Caki2 (cell line): ENCODE results near the gene HTR3C. TPM values are rescaled to one million over a fixed set of nuclear protein-coding genes. Genes with fewer than 3 reads are reported as not detected.
A peak's percentile ranks its signal among the peaks of the same experiment; 100 is the strongest.

Source experiments
- DNase-seq: peaks from one replicate; pipeline ENCODE4 v3.0.0-alpha.2; 2015; ENCODE audit warnings: low read depth
- in situ Hi-C: cut with HindIII; loops from 2 replicates; pipeline ENCODE4 v1.10.0; 2016; ENCODE audit warnings: low sequenced_read_pairs, low pct_unique_long_range_greater_than_20kb, mixed read lengths
- total RNA-seq: library from RNA; depleted of rRNA; stranded (reverse); fragments of >200 nt; shearing (Covaris generic); gene quantifications from 2 replicates; pipeline ENCODE4 v1.2.3, GENCODE V29; 2014; ENCODE audit warnings: low replicate concordance; rRNA removed

HTR3C gene
- total RNA-seq, 1 experiment from 2014 or later: not detected

DNA sequence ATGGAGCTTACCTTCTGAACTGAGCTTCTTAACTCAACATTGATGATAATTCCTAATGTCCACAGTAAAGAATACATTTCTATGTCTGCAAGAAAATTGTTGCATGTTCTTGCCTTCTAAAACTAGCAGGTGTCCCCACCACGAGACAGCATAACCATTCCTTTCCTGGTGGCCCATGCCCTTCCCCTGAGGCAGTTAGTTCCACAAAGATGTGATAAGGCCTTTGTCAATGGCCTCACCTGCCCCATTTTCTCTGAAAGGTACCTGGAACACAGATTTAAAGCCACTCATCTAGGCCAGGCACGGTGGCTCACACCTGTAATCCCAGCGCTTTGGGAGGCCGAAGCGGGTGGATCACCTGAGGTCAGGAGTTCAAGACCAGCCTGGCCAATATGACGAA, 23.1 kb downstream of the HTR3C start:
- in situ Hi-C loops: no loop called here
- DNase-seq: no peak

DNA sequence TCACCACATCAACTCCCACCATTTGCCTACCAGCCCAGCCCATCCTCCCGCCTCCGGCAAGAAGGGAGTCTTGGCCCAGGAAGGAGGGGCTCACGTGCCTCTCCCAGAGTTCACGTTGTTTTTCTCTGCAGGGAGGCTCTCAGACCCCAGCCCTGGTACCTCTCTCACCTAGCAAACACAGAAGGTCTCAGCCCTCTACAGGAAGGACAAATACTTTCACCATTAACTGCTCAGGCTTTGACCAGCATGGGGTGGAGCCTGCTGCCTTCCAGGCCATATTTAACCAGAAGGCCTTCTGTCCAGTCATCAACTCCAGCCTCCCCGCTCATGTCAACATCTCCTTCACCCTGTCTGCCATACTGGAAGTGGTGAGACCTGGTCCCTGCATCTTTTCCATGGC, 25.0 kb downstream of the HTR3C start:
- DNase-seq: no peak

DNA sequence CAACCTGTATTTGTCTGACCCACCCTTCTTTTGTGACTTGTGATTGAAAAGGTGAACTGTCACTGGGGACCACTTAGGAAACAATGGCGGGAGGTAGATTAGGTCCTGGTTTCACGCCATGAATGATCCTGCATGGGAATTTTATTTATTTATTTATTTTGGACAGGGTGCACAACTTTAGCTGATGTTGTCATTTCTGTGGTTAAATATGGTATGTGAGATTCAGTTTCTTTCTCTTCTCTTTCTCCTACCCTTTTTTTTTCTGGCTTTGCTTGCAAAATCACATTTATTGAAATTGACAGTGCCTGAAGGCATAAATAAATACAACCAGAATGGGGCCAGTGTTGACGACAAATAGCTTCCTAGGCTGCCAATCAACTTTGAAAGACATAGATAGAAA, 26.0 kb downstream of the HTR3C start:
- in situ Hi-C loops: no loop called here

More for the DNA sequence above, 25.0 kb downstream of the HTR3C start:
- in situ Hi-C loops: no loop called here

DNA sequence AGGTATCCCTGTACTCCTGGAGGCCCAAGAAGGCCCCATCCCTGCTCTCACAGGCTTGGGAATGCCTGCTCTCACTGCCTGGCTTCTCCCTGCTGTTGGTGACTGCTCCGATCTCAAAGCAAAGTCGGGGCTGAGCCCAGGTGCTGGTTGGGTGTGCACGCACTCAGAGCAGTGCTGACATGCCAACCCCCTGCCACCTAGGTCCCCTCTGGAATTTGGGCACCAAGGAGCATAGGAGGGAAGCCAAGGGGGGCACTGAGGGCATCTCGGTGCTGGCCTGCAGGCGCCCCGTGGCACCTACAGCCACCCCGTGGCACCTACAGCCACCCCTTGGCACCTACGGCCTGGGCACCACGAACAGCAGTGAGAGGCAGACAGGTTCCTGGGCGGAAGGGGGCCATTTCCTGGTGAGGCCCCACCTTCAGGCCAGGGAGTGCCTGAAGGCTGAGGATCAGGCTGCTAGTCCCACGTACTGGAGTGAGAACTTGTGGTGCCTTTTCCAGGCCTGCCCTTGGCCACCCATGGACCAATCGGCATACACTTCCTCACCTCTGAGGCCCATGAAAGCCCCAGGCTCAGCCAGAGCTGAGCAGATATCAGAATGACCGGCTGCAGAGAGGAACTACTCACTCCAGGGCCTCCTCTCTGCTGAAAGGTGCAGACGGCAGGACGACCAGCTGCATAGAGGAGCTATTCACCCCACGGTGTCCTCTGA, 28.4 kb downstream of the HTR3C start:
- no peak for DNase-seq
- in situ Hi-C loops: no loop called here

More for the DNA sequence above, 26.0 kb downstream of the HTR3C start:
- DNase-seq: no peak

DNA sequence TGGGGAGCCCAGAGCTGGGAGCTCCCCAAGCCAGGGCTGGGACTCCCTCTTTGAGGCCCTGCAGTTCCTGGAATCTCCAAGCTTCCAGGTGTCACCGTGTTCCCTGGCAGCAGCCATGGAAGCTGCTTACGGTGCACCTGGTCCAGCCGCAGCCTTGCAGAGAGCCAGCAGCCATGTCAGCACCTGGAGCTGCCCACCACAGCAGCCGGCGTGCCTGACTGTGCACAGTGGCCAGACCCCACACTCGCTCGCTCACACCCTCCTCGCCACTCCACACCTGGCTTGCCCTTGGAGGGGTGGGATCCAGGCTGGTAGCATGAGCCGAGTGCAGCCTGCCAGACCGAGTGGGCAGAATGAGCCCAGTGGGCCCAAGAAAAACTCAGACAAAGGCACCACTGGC, 29.2 kb downstream of the HTR3C start:
- in situ Hi-C loops: no loop called here
- no peak for DNase-seq

DNA sequence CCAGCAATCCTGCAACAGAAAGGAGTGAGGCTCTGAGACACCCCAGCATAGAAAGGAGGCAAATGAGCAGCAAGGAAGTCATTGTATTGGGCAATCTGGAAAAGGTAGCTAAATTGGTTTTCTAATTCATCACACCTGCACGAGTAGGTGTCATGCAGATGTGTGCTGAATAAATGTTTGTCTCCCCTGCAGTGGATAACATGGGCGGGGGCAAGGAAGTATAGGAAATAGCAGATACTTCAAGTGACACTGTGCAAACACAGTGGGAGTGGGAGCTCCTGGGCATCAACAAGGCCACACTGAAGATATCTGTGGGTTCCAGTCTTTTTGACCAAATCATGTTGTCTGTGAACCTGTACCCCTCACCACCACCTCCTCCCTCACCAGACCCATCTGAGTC, 29.6 kb downstream of the HTR3C start:
- no peak for DNase-seq
- in situ Hi-C loops: no loop called here

DNA sequence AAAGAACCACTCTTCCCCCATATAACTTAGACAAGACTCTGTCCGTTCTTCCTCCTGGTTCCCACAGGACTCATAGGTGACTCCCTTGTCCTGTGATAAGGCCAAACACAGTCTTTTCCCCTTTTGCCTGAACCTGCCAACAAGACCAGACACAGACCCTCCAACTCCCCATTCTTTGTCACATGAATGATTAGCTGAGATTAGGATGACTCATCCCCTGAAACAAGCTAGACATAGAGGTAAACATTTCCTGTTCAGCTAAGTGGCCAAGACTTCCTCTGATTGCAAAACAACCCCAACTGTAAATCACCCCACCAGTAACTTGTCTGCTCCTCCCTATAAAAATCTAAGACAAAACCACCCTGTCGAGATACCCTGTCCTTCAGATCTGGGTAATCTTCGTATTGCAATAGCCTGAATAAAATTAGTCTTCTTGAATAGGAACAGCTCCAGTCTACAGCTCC, 32.6 kb downstream of the HTR3C start:
- in situ Hi-C loops: no loop called here
- peak; percentile 16 for DNase-seq

DNA sequence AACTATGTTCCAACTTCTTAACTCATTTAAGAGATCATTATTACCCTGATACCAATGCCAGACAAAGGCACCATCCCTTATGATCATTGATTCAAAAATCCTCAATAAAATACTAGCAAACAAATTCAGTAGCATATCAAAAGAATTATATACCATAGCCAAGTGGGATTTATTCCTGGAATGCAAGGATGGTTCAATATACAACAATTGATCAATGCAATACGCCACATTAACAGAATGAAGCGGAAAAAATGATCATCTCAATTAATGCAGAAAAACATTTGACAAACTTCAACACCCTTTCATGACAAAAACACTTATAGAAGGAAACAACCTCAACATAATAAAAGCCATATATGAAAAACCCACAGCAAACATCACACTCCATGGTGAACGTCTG, 39.4 kb downstream of the HTR3C start:
- no peak for DNase-seq
- in situ Hi-C loops: no loop called here

DNA sequence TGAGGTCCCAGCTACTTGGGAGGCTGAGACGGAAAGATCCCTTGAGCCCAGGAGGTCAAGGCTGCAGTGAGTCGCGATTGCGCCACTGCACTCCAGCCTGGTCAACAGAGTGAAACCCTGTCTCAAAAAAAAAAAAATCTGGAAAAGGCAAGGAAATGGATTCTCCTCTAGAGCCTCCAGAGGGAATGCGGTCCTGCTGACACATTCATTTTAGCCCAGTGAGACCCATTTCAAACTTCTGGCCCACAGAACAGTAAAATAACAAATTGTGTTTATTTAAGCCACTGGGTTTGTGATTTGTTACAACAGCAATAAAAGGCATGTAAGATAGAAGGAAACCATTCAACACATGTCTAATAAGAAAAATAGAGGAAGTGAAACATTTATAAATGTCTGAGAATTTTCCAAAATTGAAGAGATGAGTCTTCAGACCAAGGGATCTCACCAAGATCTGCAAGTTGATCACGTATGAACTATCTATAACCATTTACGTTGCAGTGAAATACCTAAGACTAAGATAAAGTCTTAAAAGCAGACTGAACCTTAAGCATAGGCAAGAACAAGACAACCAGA, 44.0 kb downstream of the HTR3C start, which contains the start of gene HTR3E:
HTR3E (plus strand) TSS at position 254 of the 573 bp plus-strand sequence. CDS start 466 bp downstream, outside the sequence.
- no peak for DNase-seq
- in situ Hi-C loops: no loop called here

DNA sequence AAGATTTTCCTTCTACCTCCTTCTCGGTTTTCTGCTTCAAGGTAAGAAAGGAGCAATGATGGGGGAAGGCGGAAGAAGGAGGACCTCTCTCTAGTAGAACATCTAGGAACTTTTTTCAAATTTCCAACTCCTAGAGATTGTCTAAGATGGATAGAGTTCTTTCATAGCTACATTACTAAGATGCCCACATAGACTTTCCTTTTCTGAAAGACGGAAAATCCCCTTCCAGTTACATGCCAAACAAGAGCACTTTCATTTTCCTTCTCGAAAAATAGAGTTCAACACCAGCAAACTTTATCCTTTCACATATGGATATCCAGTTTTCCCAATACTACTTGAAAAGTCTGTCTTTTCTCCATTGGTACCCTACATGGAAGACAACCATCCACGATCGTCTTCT, 44.7 kb downstream of the HTR3C start:
- in situ Hi-C loops: no loop called here

DNA sequence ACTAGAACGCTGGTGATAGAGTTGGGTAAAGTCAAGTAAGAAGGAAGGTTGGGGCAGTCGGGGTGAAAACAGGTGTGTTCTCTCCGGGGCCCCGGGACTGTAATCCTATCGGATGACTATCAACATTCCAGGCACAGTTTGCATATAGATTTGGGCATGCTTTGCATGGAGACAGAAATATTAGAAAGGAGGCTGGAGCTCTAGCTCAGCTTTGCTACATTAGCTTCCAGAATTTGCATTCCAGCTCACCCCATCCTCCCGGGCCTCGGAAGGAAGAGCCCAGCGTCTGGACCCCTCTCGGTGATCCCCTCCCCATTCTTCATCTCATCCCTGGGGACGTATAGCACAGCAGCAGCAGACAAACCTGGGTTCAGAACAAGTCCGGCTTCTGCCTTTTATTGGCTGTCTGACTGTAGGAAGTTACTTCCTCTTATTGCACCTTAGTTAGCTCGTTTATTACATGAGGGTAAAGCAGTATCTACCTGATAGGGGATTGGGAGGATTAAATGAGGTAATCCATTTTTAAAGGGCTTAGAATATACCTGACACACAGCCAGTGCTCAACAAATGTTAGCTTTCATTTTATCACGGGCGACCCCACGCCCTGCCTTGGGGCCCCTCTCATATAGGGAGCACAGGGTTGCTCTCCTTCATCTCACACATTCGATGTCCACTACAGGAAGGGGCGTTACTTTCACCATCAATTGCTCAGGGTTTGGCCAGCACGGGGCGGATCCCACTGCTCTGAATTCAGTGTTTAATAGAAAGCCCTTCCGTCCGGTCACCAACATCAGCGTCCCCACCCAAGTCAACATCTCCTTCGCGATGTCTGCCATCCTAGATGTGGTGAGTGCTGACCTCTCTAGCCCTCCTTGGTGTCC, 47.2 kb downstream of the HTR3C start:
- in situ Hi-C loops: no loop called here
- DNase-seq: no peak

More for the DNA sequence above, 44.7 kb downstream of the HTR3C start:
- no peak for DNase-seq

Other genes with a start within 250 kb of the HTR3C start
- gene MAP6D1, start 227.5 kb upstream of the HTR3C start, total RNA-seq: 4.9 TPM in 1 of 2 replicates, not detected in the other
- gene PARL, start 168.2 kb upstream of the HTR3C start, total RNA-seq: 38.7 and 60.1 TPM in 2 replicates
- gene ABCC5, start 35.2 kb upstream of the HTR3C start, total RNA-seq: 2.2 and 11.1 TPM in 2 replicates
- gene HTR3D, start 21.3 kb upstream of the HTR3C start, total RNA-seq: not detected in 2 replicates
- gene HTR3E, start 44.0 kb downstream of the HTR3C start, total RNA-seq: not detected in 2 replicates
- 43.1 and 50.5 TPM in 2 replicates for gene EIF2B5, start 82.3 kb downstream of the HTR3C start, total RNA-seq
- gene DVL3, start 102.3 kb downstream of the HTR3C start, total RNA-seq: 28.8 and 45.6 TPM in 2 replicates
- 712 and 818 TPM in 2 replicates for gene AP2M1, start 121.8 kb downstream of the HTR3C start, total RNA-seq
- gene ABCF3, start 133.2 kb downstream of the HTR3C start, total RNA-seq: 52.1 and 65.6 TPM in 2 replicates
- gene VWA5B2, start 176.5 kb downstream of the HTR3C start, total RNA-seq: 0.57 and 5.7 TPM in 2 replicates
- 33.2 and 41.5 TPM in 2 replicates for gene ALG3, start 195.9 kb downstream of the HTR3C start, total RNA-seq
- 17.4 and 19.1 TPM in 2 replicates for gene EEF1AKMT4, start 196.6 kb downstream of the HTR3C start, total RNA-seq
- gene CAMK2N2, start 208.5 kb downstream of the HTR3C start, total RNA-seq: not detected in 2 replicates
- not detected in 2 replicates for gene ECE2, start 223.0 kb downstream of the HTR3C start, total RNA-seq
- 533 and 581 TPM in 2 replicates for gene PSMD2, start 246.2 kb downstream of the HTR3C start, total RNA-seq